ENCODE data around the gene AMMECR1. TPM values are rescaled to one million over a fixed set of nuclear protein-coding genes. Genes with fewer than 3 reads are reported as not detected.
A peak's percentile ranks its signal among the peaks of the same experiment; 100 is the strongest.

AMMECR1 gene
- total RNA-seq, result 10.1 and 10.9 TPM in 2 replicates
- long read RNA-seq, full-length matches to known transcripts, result 41 of 51 reads
- long read RNA-seq, partial matches to known transcripts, result 6 of 51 reads
- long read RNA-seq, other reads (novel, unspliced or antisense), result 4 of 51 reads

- peak within 1 kb of the TSS; percentile 97 for H3K27ac Mint-ChIP-seq (ENCODE audit: unreplicated experiment)
- no peak for TF ChIP-seq CTCF (IDR thresholded peaks at IDR 0.05)
- peaks cover 23% of the 10 kb centered on the region for H3K4me1 Mint-ChIP-seq (ENCODE audit: unreplicated experiment)
These were observed at the start of gene AMMECR1 for GRCh38 chrX:110317820-110318663. TSS of gene AMMECR1 (minus strand) at chrX:110318085. CDS start at chrX:110318071, 14 bp downstream.

GRCh38 chrX:110363244-110363643 is 45.4 kb upstream of the AMMECR1 start:
- no peak for TF ChIP-seq CTCF (IDR thresholded peaks at IDR 0.05)
- Mint-ChIP-seq H3K36me3 (ENCODE audit: unreplicated experiment) (no peaks in the 10 kb centered on the region), H3K27ac (ENCODE audit: unreplicated experiment) (no peak overlapping the region), H3K9me3 (ENCODE audit: unreplicated experiment) (no peaks in the 10 kb centered on the region), H3K27me3 (ENCODE audit: unreplicated experiment) (peaks cover 11% of the 10 kb centered on the region), H3K4me1 (ENCODE audit: unreplicated experiment) (no peaks in the 10 kb centered on the region), H3K4me3 (ENCODE audit: unreplicated experiment) (no peak overlapping the region)
- no peak for DNase-seq (ENCODE audit: extremely low spot score, unreplicated experiment)

More at GRCh38 chrX:110317820-110318663, at the start of gene AMMECR1:
- no peaks in the 10 kb centered on the region for H3K36me3 Mint-ChIP-seq (ENCODE audit: unreplicated experiment)
- H3K27me3 Mint-ChIP-seq (ENCODE audit: unreplicated experiment), result peaks cover 34% of the 10 kb centered on the region
- no peaks in the 10 kb centered on the region for H3K9me3 Mint-ChIP-seq (ENCODE audit: unreplicated experiment)
- peak within 1 kb of the TSS; percentile 99 for H3K4me3 Mint-ChIP-seq (ENCODE audit: unreplicated experiment)
- DNase-seq (ENCODE audit: extremely low spot score, unreplicated experiment), result peak; percentile 96

- H3K27ac Mint-ChIP-seq (ENCODE audit: unreplicated experiment), result no peak overlapping the region
- peaks cover 6% of the 10 kb centered on the region for H3K9me3 Mint-ChIP-seq (ENCODE audit: unreplicated experiment)
- H3K36me3 Mint-ChIP-seq (ENCODE audit: unreplicated experiment), result peaks cover 2% of the 10 kb centered on the region
- no peak for DNase-seq (ENCODE audit: extremely low spot score, unreplicated experiment)
- H3K4me3 Mint-ChIP-seq (ENCODE audit: unreplicated experiment), result no peak overlapping the region
- H3K27me3 Mint-ChIP-seq (ENCODE audit: unreplicated experiment), result peaks cover 15% of the 10 kb centered on the region
- no peaks in the 10 kb centered on the region for H3K4me1 Mint-ChIP-seq (ENCODE audit: unreplicated experiment)
- TF ChIP-seq CTCF (IDR thresholded peaks at IDR 0.05), result no peak
These were observed 41.4 kb upstream of the AMMECR1 start for GRCh38 chrX:110359273-110359672.

GRCh38 chrX:110358548-110358947 is 40.7 kb upstream of the AMMECR1 start, which contains the start of gene RTL9:
TSS of gene RTL9 (plus strand) at chrX:110358848. CDS start at chrX:110450618, 91,770 bp downstream.
- TF ChIP-seq CTCF (IDR thresholded peaks at IDR 0.05), result no peak
- no peak within 1 kb of the TSS for H3K27ac Mint-ChIP-seq (ENCODE audit: unreplicated experiment)
- H3K4me1 Mint-ChIP-seq (ENCODE audit: unreplicated experiment), result no peaks in the 10 kb centered on the region

GRCh38 chrX:110346681-110347080 is 28.8 kb upstream of the AMMECR1 start:
- Mint-ChIP-seq H3K27ac (ENCODE audit: unreplicated experiment) (no peak overlapping the region), H3K27me3 (ENCODE audit: unreplicated experiment) (peaks cover 28% of the 10 kb centered on the region), H3K9me3 (ENCODE audit: unreplicated experiment) (peaks cover 3% of the 10 kb centered on the region), H3K36me3 (ENCODE audit: unreplicated experiment) (no peaks in the 10 kb centered on the region), H3K4me1 (ENCODE audit: unreplicated experiment) (peaks cover under 1% of the 10 kb centered on the region), H3K4me3 (ENCODE audit: unreplicated experiment) (no peak overlapping the region)
- no peak for DNase-seq (ENCODE audit: extremely low spot score, unreplicated experiment)
- peak; percentile 25 for TF ChIP-seq CTCF (IDR thresholded peaks at IDR 0.05)

More at GRCh38 chrX:110358548-110358947, 40.7 kb upstream of the AMMECR1 start, which contains the start of gene RTL9:
- Mint-ChIP-seq H3K27me3 (ENCODE audit: unreplicated experiment) (peaks cover 18% of the 10 kb centered on the region), H3K4me3 (ENCODE audit: unreplicated experiment) (no peak within 1 kb of the TSS), H3K36me3 (ENCODE audit: unreplicated experiment) (peaks cover 2% of the 10 kb centered on the region), H3K9me3 (ENCODE audit: unreplicated experiment) (peaks cover 6% of the 10 kb centered on the region)
- no peak for DNase-seq (ENCODE audit: extremely low spot score, unreplicated experiment)
